GM23338 (cell line): ENCODE measurements around the gene VEPH1. TPM values are rescaled to one million over a fixed set of nuclear protein-coding genes. Genes with fewer than 3 reads are reported as not detected.

Experiments
- ATAC-seq: fragments of 200-7000 bp; cut with Tn5 transposase; 3 replicates; pipeline ENCODE4 v1.9.1; 2020
- DNase-seq: peaks from one replicate; pipeline ENCODE4 v3.0.0-alpha.2; 2015; ENCODE audit warnings: low spot score
- H2AFZ ChIP-seq: fragments of 200-600 bp; sonication (generic); 2 replicates; pipeline ENCODE4 v1.8.0; 2016; ENCODE audit warnings: antibody characterized with exemption, mild to moderate bottlenecking, moderate library complexity
- H3F3A ChIP-seq: fragments of 200-600 bp; sonication (generic); replicated peaks from 2 replicates; pipeline ENCODE4 v1.8.0; 2017; ENCODE audit warnings: antibody characterized with exemption, mixed run types, low read depth
- H3K27ac ChIP-seq: fragments of 200-600 bp; sonication (generic); 2 replicates; pipeline ENCODE4 v1.6.1; 2016; ENCODE audit warnings: low read depth
- H3K27me3 ChIP-seq: fragments of 200-600 bp; sonication (generic); 2 replicates; pipeline ENCODE4 v1.8.0; 2016; ENCODE audit warnings: mild to moderate bottlenecking, mixed run types, moderate library complexity; ENCODE audit not compliant: insufficient read depth
- H3K36me3 ChIP-seq: fragments of 200-600 bp; sonication (generic); 2 replicates; pipeline ENCODE4 v1.8.0; 2016; ENCODE audit warnings: mild to moderate bottlenecking; ENCODE audit not compliant: insufficient read depth
- H3K4me1 ChIP-seq: fragments of 200-600 bp; sonication (generic); 2 replicates; pipeline ENCODE4 v1.8.0; 2016; ENCODE audit warnings: mild to moderate bottlenecking, moderate library complexity; ENCODE audit not compliant: insufficient read depth
- H3K4me2 ChIP-seq: fragments of 200-600 bp; sonication (generic); 2 replicates; pipeline ENCODE4 v1.7.1; 2017; ENCODE audit warnings: mixed run types
- H3K4me3 ChIP-seq: fragments of 200-600 bp; sonication (generic); 2 replicates; pipeline ENCODE4 v1.6.1; 2016; ENCODE audit warnings: mixed run types
- H3K79me2 ChIP-seq: fragments of 200-600 bp; sonication (generic); replicated peaks from 2 replicates; pipeline ENCODE4 v1.8.0; 2017; ENCODE audit warnings: mild to moderate bottlenecking; ENCODE audit not compliant: insufficient read depth
- H3K9me2 ChIP-seq: fragments of 200-600 bp; sonication (generic); 2 replicates; pipeline ENCODE4 v1.8.0; 2017; ENCODE audit not compliant: insufficient read depth
- H4K20me1 ChIP-seq: fragments of 200-600 bp; sonication (generic); replicated peaks from 2 replicates; pipeline ENCODE4 v1.8.0; 2017; ENCODE audit warnings: mild to moderate bottlenecking; ENCODE audit not compliant: insufficient read depth
- H3K27ac Mint-ChIP-seq: 2 replicates; pipeline ENCODE4 v1.8.0; 2020; ENCODE audit warnings: inconsistent platforms, mild to moderate bottlenecking, moderate library complexity, mixed read lengths
- H3K27me3 Mint-ChIP-seq: 3 replicates; pipeline ENCODE4 v1.8.0; 2022; ENCODE audit warnings: low read depth, mild to moderate bottlenecking, moderate library complexity, mixed read lengths, inconsistent platforms; ENCODE audit not compliant: insufficient read depth, poor library complexity
- H3K36me3 Mint-ChIP-seq: 3 replicates; pipeline ENCODE4 v1.8.0; 2021; ENCODE audit warnings: low read depth, mild to moderate bottlenecking, inconsistent platforms, moderate library complexity, mixed read lengths
- H3K4me1 Mint-ChIP-seq: 3 replicates; pipeline ENCODE4 v1.8.0; 2020; ENCODE audit warnings: mild to moderate bottlenecking, inconsistent platforms, mixed read lengths
- H3K4me3 Mint-ChIP-seq: 3 replicates; pipeline ENCODE4 v1.8.0; 2021; ENCODE audit warnings: moderate library complexity, mild to moderate bottlenecking, inconsistent platforms, mixed read lengths
- H3K9me3 Mint-ChIP-seq: 3 replicates; pipeline ENCODE4 v1.8.0; 2020; ENCODE audit warnings: moderate library complexity, mild to moderate bottlenecking, inconsistent platforms, mixed read lengths
- EZH2phosphoT487 ChIP-seq: fragments of 200-600 bp; sonication (generic); IDR thresholded peaks from one replicate; pipeline ENCODE4 v1.8.1; 2018; ENCODE audit warnings: antibody characterized with exemption; ENCODE audit not compliant: unreplicated experiment
- JUNB ChIP-seq: IDR thresholded peaks from one replicate; pipeline ENCODE4 v1.6.1; 2016; ENCODE audit warnings: antibody characterized with exemption; ENCODE audit not compliant: unreplicated experiment
- POLR2AphosphoS5 ChIP-seq: IDR thresholded peaks from 2 replicates; pipeline ENCODE4 v1.6.1; 2016; ENCODE audit warnings: antibody characterized with exemption, low read depth
- STAT1 ChIP-seq: IDR thresholded peaks from one replicate; pipeline ENCODE4 v1.6.1; 2016; ENCODE audit warnings: antibody characterized with exemption; ENCODE audit not compliant: unreplicated experiment
- ZNF114 ChIP-seq: fragments of 250-450 bp; sonication (Bioruptor Pico); IDR thresholded peaks from 2 replicates; pipeline ENCODE4 v1.5.0; 2020; ENCODE audit warnings: mild to moderate bottlenecking, moderate library complexity
- ZNF331 ChIP-seq: fragments of 250-450 bp; sonication (Bioruptor Pico); IDR thresholded peaks from 2 replicates; pipeline ENCODE4 v1.5.0; 2020; ENCODE audit warnings: low read depth, mild to moderate bottlenecking, moderate library complexity
- polyA plus RNA-seq: library from polyadenylated mRNA; unstranded; fragments of >200 nt; fragmentation: Nextera tagmentation; extraction: Ambion mirVana; gene quantifications from 2 replicates; pipeline ENCODE4 v1.2.1, GENCODE V29; 2016
- total RNA-seq: library from RNA; depleted of rRNA; stranded (reverse); fragments of >200 nt; shearing (Covaris generic); gene quantifications from 2 replicates; pipeline ENCODE4 v1.2.3, GENCODE V29; 2014
- TF ChIP-seq, protein P1 (sequence below), 2 experiments: fragments of 200-600 bp in 1 of 2; sonication (generic) in 1 of 2; conservative IDR thresholded peaks; 2 replicates each; pipeline versions ENCODE4 v1.5.1 to v1.6.1; 2016 to 2017; ENCODE audit warnings: antibody characterized with exemption in 2 of 2, low read depth in 2 of 2, mild to moderate bottlenecking in 2 of 2, moderate library complexity in 1 of 2
- TF ChIP-seq, protein P2 (sequence below): IDR thresholded peaks from 2 replicates; pipeline ENCODE4 v1.6.1; 2016; ENCODE audit warnings: antibody characterized with exemption

Gene VEPH1
- total and polyA plus RNA-seq, 2 experiments from 2014 or later = 15.4 to 33.8 TPM

DNA sequence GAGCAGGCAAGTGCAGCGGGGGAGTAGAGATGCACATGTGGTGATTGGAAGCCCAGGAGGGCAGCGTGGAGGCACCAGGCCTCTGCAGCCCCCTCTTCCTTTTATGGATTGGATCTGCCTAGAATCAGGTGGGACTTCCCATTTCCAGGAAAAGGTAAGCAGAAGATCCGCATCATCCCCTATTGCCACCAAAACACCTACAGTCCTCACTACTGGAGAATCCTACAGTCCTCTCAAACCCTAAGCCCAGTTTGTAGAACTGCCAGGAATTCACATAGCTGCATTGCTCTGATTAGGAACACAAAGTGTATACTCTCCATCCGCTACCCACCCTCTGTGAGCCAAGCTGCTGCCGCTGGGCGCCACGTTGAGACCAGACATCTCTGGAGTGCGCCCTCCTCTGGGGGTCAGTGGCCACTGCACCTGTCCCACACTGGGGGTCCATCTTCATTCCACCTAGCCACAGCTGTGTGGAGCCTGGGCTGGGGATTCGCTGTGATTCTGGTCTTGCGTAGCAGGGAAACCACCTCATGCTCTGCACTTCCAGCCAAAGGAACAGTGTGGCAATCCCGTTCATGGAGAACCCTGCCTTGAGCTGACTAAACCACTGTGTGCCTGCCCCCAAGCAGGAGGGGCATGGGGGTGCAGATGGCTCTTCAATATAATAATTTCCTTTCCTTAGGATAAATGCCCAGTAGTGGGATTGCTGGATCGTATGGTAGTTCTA, 155.5 kb downstream of the VEPH1 start:
- no peak overlapping the region for H3K27ac ChIP-seq
- TF ChIP-seq, protein P1, sequence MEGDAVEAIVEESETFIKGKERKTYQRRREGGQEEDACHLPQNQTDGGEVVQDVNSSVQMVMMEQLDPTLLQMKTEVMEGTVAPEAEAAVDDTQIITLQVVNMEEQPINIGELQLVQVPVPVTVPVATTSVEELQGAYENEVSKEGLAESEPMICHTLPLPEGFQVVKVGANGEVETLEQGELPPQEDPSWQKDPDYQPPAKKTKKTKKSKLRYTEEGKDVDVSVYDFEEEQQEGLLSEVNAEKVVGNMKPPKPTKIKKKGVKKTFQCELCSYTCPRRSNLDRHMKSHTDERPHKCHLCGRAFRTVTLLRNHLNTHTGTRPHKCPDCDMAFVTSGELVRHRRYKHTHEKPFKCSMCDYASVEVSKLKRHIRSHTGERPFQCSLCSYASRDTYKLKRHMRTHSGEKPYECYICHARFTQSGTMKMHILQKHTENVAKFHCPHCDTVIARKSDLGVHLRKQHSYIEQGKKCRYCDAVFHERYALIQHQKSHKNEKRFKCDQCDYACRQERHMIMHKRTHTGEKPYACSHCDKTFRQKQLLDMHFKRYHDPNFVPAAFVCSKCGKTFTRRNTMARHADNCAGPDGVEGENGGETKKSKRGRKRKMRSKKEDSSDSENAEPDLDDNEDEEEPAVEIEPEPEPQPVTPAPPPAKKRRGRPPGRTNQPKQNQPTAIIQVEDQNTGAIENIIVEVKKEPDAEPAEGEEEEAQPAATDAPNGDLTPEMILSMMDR (conservative IDR thresholded peaks at IDR 0.05; ENCODE audit: low read depth in 2 of 2) = peak; percentile 81 to 91
- no peak for TF ChIP-seq ZNF114 (CRISPR knock-in tag)
- TF ChIP-seq EZH2phosphoT487 = no peak
- H3F3A ChIP-seq = no peaks in the 10 kb centered on the region
- no peaks in the 10 kb centered on the region; the same call in 1 of the 2 replicates for H3K9me2 ChIP-seq
- no peaks in the 10 kb centered on the region for H3K27me3 ChIP-seq
- H3K36me3 ChIP-seq = no peaks in the 10 kb centered on the region
- H3K4me1 ChIP-seq = no peaks in the 10 kb centered on the region
- peak; percentile 99 for ATAC-seq
- no peak overlapping the region for H3K4me2 ChIP-seq
- DNase-seq = peak; percentile 87
- peak overlapping the region; percentile 20; the same call in 1 of the 2 replicates for H2AFZ ChIP-seq
- Mint-ChIP-seq H3K27me3 (no peaks in the 10 kb centered on the region), H3K9me3 (peaks cover 6% of the 10 kb centered on the region; the same call in 2 of the 3 replicates), H3K4me1 (no peaks in the 10 kb centered on the region), H3K4me3 (no peak overlapping the region), H3K36me3 (peaks cover 5% of the 10 kb centered on the region; the same call in 1 of the 3 replicates), H3K27ac (no peak overlapping the region)
- H4K20me1 ChIP-seq = no peaks in the 10 kb centered on the region
- H3K4me3 ChIP-seq = no peak overlapping the region
- no peaks in the 10 kb centered on the region for H3K79me2 ChIP-seq

DNA sequence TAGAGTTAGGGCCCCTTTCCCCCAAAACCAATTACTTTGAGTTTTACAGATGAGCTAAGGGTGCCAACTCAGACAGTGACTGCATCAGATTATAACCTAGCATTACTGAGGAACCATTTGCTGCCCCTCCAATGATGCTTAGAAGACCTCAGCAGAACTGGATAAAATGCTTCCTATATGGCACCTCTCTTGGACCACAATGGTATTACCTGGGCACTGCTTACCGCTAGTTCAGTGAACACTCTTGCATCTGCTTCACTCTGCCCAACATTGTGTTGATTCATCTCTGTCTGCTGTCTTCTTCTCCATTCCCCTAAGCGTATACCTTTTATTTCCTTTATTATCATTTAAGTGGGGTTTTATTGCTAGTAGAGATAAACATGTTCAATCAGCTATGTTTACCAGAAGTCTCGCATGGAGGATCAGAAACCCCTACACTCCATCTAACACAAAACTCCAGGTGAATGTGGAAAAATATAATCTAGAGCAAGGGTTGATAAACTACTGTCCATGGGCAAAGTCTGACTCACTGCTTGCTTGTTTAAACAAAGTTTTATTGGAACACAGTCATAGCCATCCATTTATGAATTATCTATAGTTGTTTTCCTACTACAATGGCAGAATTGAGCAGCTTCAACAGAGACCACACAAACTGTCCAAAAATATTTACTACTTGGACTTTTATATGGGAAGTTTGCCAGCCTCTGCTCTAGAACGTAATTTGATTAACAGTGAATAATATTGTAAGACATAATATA, 166.8 kb downstream of the VEPH1 start:
- Mint-ChIP-seq H3K36me3 (peaks cover 24% of the 10 kb centered on the region), H3K4me3 (no peak overlapping the region), H3K27ac (no peak overlapping the region), H3K9me3 (peaks cover 22% of the 10 kb centered on the region), H3K4me1 (peaks cover 27% of the 10 kb centered on the region), H3K27me3 (peaks cover 4% of the 10 kb centered on the region)
- Histone ChIP-seq H3K4me3 (no peak overlapping the region), H3F3A (no peaks in the 10 kb centered on the region), H3K36me3 (no peaks in the 10 kb centered on the region; the same call in 1 of the 2 replicates), H3K79me2 (no peaks in the 10 kb centered on the region), H3K27me3 (no peaks in the 10 kb centered on the region), H3K27ac (no peak overlapping the region), H3K9me2 (peaks cover 8% of the 10 kb centered on the region), H3K4me1 (peaks cover 15% of the 10 kb centered on the region), H4K20me1 (no peaks in the 10 kb centered on the region), H3K4me2 (0 out of 2 replicates have a peak overlapping the region, but pooled peaks have one; percentile 7), H2AFZ (no peak overlapping the region)
- ATAC-seq (no peak), DNase-seq (no peak)
- TF ChIP-seq STAT1 (no peak), JUNB (no peak), ZNF331 (CRISPR knock-in tag) (no peak), ZNF114 (CRISPR knock-in tag) (no peak), POLR2AphosphoS5 (no peak)
- TF ChIP-seq, protein P2, sequence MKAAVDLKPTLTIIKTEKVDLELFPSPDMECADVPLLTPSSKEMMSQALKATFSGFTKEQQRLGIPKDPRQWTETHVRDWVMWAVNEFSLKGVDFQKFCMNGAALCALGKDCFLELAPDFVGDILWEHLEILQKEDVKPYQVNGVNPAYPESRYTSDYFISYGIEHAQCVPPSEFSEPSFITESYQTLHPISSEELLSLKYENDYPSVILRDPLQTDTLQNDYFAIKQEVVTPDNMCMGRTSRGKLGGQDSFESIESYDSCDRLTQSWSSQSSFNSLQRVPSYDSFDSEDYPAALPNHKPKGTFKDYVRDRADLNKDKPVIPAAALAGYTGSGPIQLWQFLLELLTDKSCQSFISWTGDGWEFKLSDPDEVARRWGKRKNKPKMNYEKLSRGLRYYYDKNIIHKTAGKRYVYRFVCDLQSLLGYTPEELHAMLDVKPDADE = no peak
